Keratinocyte (primary cell): ENCODE measurements around the gene SPDYE16. TPM values are rescaled to one million over a fixed set of nuclear protein-coding genes. Genes with fewer than 3 reads are reported as not detected.
"Not testable (repeated sequence)": the region's sequence is repeated elsewhere in the genome, so short reads cannot be mapped to it uniquely, and the experiment has no call there.

Experiments
- DNase-seq: peaks from one replicate; pipeline ENCODE4 v3.0.0-alpha.2; 2011; ENCODE audit warnings: low read depth, missing footprints, low spot score
- FAIRE-seq: peaks from 2 replicates; lab custom pipeline; 2011; peaks lifted over from hg19 to GRCh38; lab: Jason Lieb, UNC
- H2AFZ ChIP-seq: 2 replicates; pipeline ENCODE4 v1.6.0; 2012; ENCODE audit warnings: low read length, control low read depth, inconsistent platforms; ENCODE audit not compliant: control insufficient read depth
- H3K27ac ChIP-seq: 2 replicates; pipeline ENCODE4 v1.5.1; 2011; ENCODE audit warnings: low read length; ENCODE audit not compliant: control insufficient read depth, insufficient read depth
- H3K27me3 ChIP-seq: 3 replicates; pipeline ENCODE4 v1.6.0; 2011; ENCODE audit warnings: low read length; ENCODE audit not compliant: control insufficient read depth, insufficient read depth; ENCODE audit errors: extremely low read depth
- H3K36me3 ChIP-seq, 2 experiments: 2 replicates in 1 of 2; 3 replicates in 1 of 2; pipeline ENCODE4 v1.5.1; 2011; ENCODE audit warnings: low read length in 2 of 2, mild to moderate bottlenecking in 1 of 2; ENCODE audit not compliant: control insufficient read depth in 2 of 2, insufficient read depth in 2 of 2; ENCODE audit errors: extremely low read depth in 1 of 2
- H3K4me1 ChIP-seq: 3 replicates; pipeline ENCODE4 v1.5.1; 2011; ENCODE audit warnings: low read length; ENCODE audit not compliant: control insufficient read depth, insufficient read depth; ENCODE audit errors: extremely low read depth
- H3K4me2 ChIP-seq: 3 replicates; pipeline ENCODE4 v1.6.0; 2011; ENCODE audit warnings: low read depth, low read length; ENCODE audit not compliant: control insufficient read depth, insufficient read depth; ENCODE audit errors: extremely low read depth
- H3K4me3 ChIP-seq, 3 experiments: fragments of 200-600 bp in 1 of 3; sonication (generic) in 1 of 3; 2 replicates in 2 of 3; 3 replicates in 1 of 3; pipeline ENCODE4 v1.5.1; 2011 to 2016; ENCODE audit warnings: low read length in 3 of 3, mild to moderate bottlenecking in 3 of 3, control low read depth in 2 of 3, inconsistent platforms in 1 of 3, low read depth in 1 of 3, mixed read lengths in 1 of 3, mixed run types in 1 of 3, moderate library complexity in 1 of 3; ENCODE audit not compliant: control insufficient read depth in 2 of 3, insufficient read depth in 2 of 3; ENCODE audit errors: extremely low read depth in 1 of 3
- H3K79me2 ChIP-seq: 2 replicates; pipeline ENCODE4 v1.6.0; 2012; ENCODE audit warnings: low read length; ENCODE audit not compliant: control insufficient read depth, insufficient read depth
- H3K9ac ChIP-seq: 3 replicates; pipeline ENCODE4 v1.6.0; 2011; ENCODE audit warnings: low read length; ENCODE audit not compliant: control insufficient read depth, insufficient read depth; ENCODE audit errors: extremely low read depth
- H3K9me1 ChIP-seq: 3 replicates; pipeline ENCODE4 v1.6.0; 2011; ENCODE audit warnings: low read length; ENCODE audit not compliant: control insufficient read depth, insufficient read depth; ENCODE audit errors: extremely low read depth
- H3K9me3 ChIP-seq: 2 replicates; pipeline ENCODE4 v1.5.1; 2012; ENCODE audit warnings: low read depth, low read length; ENCODE audit not compliant: control insufficient read depth
- H4K20me1 ChIP-seq: 3 replicates; pipeline ENCODE4 v1.6.0; 2011; ENCODE audit warnings: low read length; ENCODE audit not compliant: control insufficient read depth, insufficient read depth; ENCODE audit errors: extremely low read depth
- dilution Hi-C: fragments of 300-500 bp; cut with MboI; formaldehyde crosslinking; loops from one replicate; pipeline ENCODE4 v1.7.0; 2020; ENCODE audit warnings: low sequenced_read_pairs; ENCODE audit not compliant: extremely low pct_ligation_motif_present
- polyA plus RNA-seq, 5 experiments: library from polyadenylated mRNA; depleted of rRNA in 3 of 5; stranded (reverse) in 3 of 5; stranded (forward) in 1 of 5; unstranded in 1 of 5; fragments of >200 nt; gene quantifications; 1 replicate in 1 of 5; 2 replicates in 3 of 5; 3 replicates in 1 of 5; pipeline versions ENCODE4 v1.2.1 to v1.2.3, GENCODE V29; 2011 to 2012; ENCODE audit warnings: missing spikeins in 2 of 5, low read depth in 1 of 5, low replicate concordance in 1 of 5

The SPDYE16 gene
- polyA plus RNA-seq, 1 donor (not counting 4 experiments of a cell fraction or from before 2014, with no cell fraction given), result not detected

DNA sequence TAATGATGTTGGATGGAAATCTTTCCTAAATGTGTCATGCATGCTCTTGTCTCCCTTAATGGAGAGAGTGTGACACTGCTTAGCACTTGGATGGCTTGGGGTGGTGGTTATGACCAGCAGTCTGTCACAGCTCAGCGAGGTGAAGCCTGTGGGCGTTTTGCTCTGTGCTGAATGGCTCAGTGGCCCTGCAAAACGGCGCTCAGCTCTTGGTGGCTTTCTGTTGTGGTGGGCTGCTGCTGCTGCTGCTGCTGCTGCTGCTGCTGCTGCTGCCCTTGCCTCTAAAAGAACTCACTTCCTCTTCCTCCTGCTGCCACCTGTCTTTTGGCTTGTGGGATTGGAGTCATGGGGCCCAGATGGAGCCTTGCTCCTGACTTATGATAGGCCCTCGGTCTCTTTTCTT lies 56.5 kb downstream of the SPDYE16 start:
- H3K4me3 ChIP-seq, H3K4me1 ChIP-seq, H2AFZ ChIP-seq, H3K9me1 ChIP-seq, H3K36me3 ChIP-seq, H4K20me1 ChIP-seq, H3K4me2 ChIP-seq, H3K9me3 ChIP-seq, H3K27me3 ChIP-seq, H3K27ac ChIP-seq, DNase-seq, H3K9ac ChIP-seq, dilution Hi-C loops, H3K79me2 ChIP-seq: not testable (repeated sequence)
- peak; percentile 71 for FAIRE-seq

DNA sequence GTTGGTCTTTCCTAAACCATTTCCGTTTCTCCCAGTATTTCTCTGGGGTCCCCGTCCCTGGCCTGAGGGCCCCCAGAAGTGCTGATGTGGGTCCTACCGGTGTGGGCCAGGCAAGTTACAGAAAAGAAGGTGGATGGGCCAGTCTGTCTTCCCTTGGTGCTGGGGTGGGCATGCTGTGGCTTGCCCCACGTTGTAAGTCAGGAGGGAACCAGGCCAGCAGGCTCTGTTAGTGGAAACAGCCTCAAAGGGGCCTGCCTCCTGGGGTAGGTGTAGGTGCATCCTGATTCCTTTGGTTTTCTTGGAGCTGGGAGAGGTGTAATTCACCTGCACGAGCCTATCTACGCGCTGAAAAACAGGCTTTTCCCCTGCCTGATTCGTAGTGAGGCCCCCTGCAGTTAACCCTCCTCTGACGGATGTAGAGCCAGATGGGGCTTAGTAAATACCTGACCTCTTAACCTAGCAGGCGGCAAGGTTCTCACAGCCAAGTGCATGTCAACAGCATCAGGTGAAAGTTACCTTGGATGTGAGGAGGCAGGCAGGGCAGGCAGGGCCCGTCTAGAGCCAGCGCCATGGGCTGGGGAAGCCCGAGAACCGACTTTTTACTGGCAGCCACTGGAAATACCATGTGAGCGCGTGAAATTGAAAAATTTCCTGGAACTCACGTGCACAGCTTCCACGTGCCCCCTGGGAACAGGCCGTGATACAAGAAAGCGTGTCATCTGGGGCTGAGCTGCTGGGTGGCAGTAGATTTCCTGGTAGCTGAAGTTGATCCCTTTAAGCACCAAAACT lies 57.1 kb downstream of the SPDYE16 start:
- H2AFZ ChIP-seq, H3K9ac ChIP-seq, H4K20me1 ChIP-seq, H3K4me3 ChIP-seq, H3K4me2 ChIP-seq, H3K4me1 ChIP-seq, H3K36me3 ChIP-seq, dilution Hi-C loops, H3K9me1 ChIP-seq, H3K9me3 ChIP-seq, H3K27ac ChIP-seq, H3K79me2 ChIP-seq, DNase-seq, H3K27me3 ChIP-seq: not testable (repeated sequence)
- FAIRE-seq, result peak; percentile 98

DNA sequence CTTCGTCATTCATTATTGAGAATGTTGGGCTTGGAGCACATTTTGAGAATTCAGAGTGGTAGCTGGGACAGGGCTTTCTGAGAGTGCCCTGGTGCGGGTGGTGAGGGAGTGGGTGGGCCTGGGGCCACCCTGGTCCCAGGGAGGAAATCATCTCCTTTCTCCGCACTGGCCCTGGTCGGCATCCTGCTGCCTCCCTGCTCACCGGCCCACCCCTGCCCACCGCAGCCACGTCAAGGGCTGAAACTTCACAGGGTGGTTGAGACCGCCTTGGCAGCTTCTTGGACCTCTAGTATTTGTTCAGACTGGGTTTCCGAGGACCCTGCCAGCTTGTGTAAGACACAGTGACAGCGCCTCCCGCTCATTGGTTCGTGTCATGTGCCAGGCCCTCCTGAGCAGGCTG lies 58.6 kb downstream of the SPDYE16 start:
- FAIRE-seq, H2AFZ ChIP-seq, H3K79me2 ChIP-seq, dilution Hi-C loops, H3K36me3 ChIP-seq, H3K4me3 ChIP-seq, H3K9me1 ChIP-seq, H3K9me3 ChIP-seq, H3K4me1 ChIP-seq, H3K27me3 ChIP-seq, H3K9ac ChIP-seq, H3K4me2 ChIP-seq, H4K20me1 ChIP-seq, H3K27ac ChIP-seq, DNase-seq: not testable (repeated sequence)

DNA sequence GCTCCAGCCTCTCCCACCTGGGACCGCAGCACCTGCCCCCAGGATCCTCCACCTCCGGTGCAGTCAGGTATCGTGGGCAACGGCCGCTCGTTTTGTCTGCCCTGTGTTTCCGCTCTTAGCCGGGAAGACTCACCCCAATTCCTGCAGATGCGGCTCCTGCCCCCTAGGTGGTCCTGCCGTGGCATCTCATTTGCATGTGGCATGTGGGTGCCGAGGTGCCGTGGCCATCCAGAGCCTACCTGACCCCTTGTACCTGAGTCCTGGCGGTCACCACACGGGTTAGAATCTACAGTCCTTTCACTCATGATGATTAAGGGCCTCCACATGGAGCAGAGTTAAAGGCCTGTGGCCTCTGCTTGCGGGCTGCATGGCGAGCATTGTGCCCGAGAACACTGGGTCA lies 60.0 kb downstream of the SPDYE16 start:
- DNase-seq, H3K79me2 ChIP-seq, H3K9me3 ChIP-seq, H3K4me1 ChIP-seq, FAIRE-seq, H3K9me1 ChIP-seq, H2AFZ ChIP-seq, H3K36me3 ChIP-seq, H3K27ac ChIP-seq, H4K20me1 ChIP-seq, dilution Hi-C loops, H3K4me2 ChIP-seq, H3K9ac ChIP-seq, H3K27me3 ChIP-seq, H3K4me3 ChIP-seq: not testable (repeated sequence)

DNA sequence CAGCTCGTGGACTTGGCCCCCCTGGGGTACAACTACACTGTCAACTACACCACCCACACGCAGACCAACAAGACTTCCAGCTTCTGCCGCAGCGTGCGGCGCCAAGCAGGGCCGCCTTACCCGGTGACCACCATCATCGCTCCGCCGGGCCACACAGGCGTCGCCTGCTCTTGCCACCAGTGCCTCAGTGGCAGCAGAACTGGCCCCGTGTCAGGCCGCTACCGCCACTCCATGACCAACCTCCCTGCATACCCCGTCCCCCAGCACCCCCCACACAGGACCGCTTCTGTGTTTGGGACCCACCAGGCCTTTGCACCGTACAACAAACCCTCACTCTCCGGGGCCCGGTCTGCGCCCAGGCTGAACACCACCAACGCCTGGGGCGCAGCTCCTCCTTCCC lies 60.4 kb downstream of the SPDYE16 start:
- H3K9me3 ChIP-seq, H3K9ac ChIP-seq, H3K4me1 ChIP-seq, H3K27me3 ChIP-seq, H3K4me2 ChIP-seq, H3K27ac ChIP-seq, DNase-seq, H2AFZ ChIP-seq, H3K9me1 ChIP-seq, H3K79me2 ChIP-seq, FAIRE-seq, dilution Hi-C loops, H3K4me3 ChIP-seq, H4K20me1 ChIP-seq, H3K36me3 ChIP-seq: not testable (repeated sequence)
